OCI-LY3 (cell line): ENCODE data around the gene SNRNP40.

Source experiments
- EZH2phosphoT487 ChIP-seq: fragments of 200-600 bp; shearing (Covaris generic); IDR thresholded peaks from 2 replicates; pipeline ENCODE4 v1.6.1; 2018; ENCODE audit warnings: antibody characterized with exemption, mixed run types, low read depth
- TF ChIP-seq, protein P1 (sequence below): fragments of 200-600, 300-600 bp; sonication (generic); IDR thresholded peaks from 2 replicates; pipeline ENCODE4 v1.5.1; 2014; ENCODE audit warnings: antibody characterized with exemption, low read length, low read depth

GRCh38 chr1:31299365-31299764 lies 2.8 kb upstream of the SNRNP40 start:
- TF ChIP-seq, protein P1, sequence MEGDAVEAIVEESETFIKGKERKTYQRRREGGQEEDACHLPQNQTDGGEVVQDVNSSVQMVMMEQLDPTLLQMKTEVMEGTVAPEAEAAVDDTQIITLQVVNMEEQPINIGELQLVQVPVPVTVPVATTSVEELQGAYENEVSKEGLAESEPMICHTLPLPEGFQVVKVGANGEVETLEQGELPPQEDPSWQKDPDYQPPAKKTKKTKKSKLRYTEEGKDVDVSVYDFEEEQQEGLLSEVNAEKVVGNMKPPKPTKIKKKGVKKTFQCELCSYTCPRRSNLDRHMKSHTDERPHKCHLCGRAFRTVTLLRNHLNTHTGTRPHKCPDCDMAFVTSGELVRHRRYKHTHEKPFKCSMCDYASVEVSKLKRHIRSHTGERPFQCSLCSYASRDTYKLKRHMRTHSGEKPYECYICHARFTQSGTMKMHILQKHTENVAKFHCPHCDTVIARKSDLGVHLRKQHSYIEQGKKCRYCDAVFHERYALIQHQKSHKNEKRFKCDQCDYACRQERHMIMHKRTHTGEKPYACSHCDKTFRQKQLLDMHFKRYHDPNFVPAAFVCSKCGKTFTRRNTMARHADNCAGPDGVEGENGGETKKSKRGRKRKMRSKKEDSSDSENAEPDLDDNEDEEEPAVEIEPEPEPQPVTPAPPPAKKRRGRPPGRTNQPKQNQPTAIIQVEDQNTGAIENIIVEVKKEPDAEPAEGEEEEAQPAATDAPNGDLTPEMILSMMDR, result no peak
- TF ChIP-seq EZH2phosphoT487, result no peak
